GM13976 (cell line): ENCODE data around the gene DCUN1D2.

Source experiments
- DNase-seq: peaks from one replicate; pipeline ENCODE4 v3.0.0; 2012; ENCODE audit warnings: low spot score
- in situ Hi-C: fragments of 300-500 bp; cut with MboI; formaldehyde crosslinking; loops from one replicate; pipeline ENCODE4 v1.12.0; 2022; ENCODE audit warnings: low sequenced_read_pairs, mixed read lengths, inconsistent platforms; ENCODE audit not compliant: unreplicated experiment
- TF ChIP-seq, protein P1 (sequence below): IDR thresholded peaks from 2 replicates; pipeline ENCODE4 v1.5.1; 2012; ENCODE audit warnings: borderline replicate concordance, mild to moderate bottlenecking; ENCODE audit not compliant: insufficient read depth; ENCODE audit errors: extremely low read depth, missing control alignments, control extremely low read depth

Gene DCUN1D2

DNA sequence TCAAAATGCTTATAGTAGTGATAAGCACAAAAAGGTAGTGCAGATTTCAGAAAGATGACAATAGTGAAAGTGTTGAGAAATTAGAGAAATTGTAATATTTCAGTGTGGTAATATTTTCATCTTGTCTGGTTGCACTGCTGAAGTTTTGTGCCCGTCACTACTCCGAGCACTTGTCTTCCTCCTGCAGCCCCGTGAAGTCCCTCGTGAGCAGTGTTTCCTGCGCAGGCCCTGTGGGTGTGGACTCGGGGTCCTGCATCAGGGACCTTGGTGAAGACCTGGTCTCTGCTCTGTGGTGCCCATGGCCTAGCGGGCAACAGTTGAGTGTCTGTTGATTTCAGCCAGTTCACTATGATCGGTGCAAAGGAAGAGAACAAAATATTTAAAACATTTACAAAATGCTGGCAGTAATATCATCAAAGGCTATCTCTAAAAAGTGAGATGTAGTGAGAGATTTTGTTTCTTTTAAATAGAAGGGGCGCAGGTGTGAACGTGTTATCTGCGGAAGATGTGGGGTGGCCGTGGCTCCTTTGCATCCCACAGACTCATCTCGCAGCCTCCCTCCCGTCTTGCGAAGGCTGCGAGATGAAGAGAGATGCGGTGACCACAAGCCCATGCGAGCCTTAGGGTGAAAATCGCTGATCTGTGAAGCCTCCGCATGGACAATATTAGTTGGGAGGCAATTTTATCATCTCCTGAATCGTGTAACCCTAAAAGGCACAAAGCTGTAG, 27.7 kb upstream of the DCUN1D2 start:
- no peak for DNase-seq
- TF ChIP-seq, protein P1, sequence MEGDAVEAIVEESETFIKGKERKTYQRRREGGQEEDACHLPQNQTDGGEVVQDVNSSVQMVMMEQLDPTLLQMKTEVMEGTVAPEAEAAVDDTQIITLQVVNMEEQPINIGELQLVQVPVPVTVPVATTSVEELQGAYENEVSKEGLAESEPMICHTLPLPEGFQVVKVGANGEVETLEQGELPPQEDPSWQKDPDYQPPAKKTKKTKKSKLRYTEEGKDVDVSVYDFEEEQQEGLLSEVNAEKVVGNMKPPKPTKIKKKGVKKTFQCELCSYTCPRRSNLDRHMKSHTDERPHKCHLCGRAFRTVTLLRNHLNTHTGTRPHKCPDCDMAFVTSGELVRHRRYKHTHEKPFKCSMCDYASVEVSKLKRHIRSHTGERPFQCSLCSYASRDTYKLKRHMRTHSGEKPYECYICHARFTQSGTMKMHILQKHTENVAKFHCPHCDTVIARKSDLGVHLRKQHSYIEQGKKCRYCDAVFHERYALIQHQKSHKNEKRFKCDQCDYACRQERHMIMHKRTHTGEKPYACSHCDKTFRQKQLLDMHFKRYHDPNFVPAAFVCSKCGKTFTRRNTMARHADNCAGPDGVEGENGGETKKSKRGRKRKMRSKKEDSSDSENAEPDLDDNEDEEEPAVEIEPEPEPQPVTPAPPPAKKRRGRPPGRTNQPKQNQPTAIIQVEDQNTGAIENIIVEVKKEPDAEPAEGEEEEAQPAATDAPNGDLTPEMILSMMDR: no peak
- in situ Hi-C loops: no loop called here

DNA sequence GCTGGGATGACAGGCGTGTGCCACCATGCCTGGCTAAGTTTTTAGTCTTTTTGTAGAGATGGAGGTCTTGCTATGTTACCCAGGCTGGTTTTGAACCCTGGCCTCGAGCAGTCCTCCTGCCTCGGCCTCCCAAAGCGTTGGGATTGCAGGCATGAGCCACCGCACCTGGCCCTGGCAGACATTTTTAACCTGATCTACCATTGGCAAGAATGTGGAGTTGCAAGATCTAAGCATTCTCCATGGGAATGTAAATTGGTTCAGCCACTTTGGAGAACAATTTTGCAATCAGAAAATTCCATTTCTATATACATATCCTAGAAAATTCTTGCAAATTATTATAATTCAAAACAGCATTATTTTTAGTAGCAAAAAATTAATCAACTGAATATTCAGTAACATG, 24.3 kb upstream of the DCUN1D2 start:
- in situ Hi-C loops: no loop called here
- TF ChIP-seq, protein P1: no peak
- DNase-seq: no peak

DNA sequence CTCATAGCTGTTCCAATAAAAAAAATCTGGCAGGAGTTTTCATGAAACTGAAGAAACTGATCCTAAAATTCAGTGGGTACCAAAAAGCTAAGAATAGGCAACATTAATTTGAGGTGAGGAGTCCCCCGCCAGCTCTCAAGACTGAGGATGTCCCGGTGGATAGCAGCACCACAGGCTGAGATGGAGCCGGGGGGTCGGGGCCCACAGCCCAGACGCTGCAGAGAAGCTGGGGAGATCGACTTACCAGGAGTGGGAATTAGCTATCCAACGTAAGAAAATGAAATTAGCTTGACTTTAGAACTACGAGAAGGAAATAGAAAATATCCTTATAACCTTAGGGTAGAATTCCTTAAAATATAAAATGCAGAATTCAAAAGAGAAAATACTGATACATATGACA, 23.2 kb upstream of the DCUN1D2 start:
- no peak for DNase-seq
- TF ChIP-seq, protein P1: no peak
- in situ Hi-C loops: no loop called here

DNA sequence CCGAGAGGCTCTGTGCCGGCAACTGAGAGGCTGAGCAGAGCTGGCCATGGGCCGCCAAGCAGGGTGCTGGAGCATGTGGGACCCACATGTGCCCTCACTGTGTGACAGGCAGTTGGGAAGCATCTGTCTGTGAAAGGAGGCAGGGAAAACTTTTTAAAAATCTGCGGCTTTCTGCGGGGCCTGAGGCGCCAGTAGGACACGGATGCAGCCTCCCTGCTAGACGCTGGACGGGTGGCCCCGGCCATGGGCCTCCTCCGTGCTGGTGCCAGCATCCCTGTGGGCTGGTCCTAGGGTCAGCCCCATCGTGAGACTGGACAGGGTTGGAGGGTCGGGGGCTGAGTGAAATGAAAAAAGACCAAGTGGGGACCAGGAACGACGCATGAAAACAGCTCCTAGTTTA, 20.9 kb upstream of the DCUN1D2 start:
- TF ChIP-seq, protein P1: no peak
- in situ Hi-C loops: no loop called here
- DNase-seq: no peak

DNA sequence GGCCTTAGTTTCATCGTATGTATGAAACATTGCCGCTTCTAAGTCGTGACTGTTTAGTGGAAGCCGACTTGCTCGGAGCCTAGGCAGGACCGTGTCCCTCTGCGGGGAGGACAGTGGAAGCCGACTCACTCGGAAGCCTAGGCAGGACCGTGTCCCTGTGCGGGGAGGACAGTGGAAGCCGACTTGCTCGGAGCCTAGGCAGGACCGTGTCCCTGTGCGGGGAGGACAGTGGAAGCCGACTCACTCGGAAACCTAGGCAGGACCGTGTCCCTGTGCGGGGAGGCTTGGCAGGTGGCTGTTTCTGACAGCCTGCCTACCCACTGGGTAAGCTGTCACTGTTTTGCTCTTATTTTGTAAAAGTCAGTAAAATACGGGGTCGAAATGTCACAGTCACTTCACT, 20.4 kb upstream of the DCUN1D2 start:
- in situ Hi-C loops: no loop called here
- DNase-seq: no peak
- TF ChIP-seq, protein P1: no peak

DNA sequence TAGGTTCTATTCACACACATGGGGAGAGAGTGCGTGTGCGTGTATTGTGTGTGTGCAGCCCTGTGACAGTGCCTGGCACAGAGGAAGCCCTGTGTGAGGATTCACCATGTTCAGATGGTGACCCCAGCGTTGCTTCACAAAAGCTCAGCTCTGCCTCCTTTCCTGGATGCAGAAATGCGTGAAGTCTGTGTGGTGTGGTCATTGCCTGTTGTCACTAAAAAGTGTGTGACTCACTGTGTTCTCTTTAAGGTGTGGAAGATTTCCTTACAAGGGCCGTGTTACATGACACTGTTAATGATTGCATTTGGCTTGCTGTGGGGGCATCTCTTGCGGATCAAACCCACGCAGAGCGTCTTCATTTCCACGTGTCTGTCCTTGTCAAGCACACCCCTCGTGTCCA, 19.5 kb upstream of the DCUN1D2 start:
- DNase-seq: no peak
- TF ChIP-seq, protein P1: no peak

More for the DNA sequence above, 19.5 kb upstream of the DCUN1D2 start:
- in situ Hi-C loops: no loop called here
